ENCODE measurements around the gene CASD1. TPM values are rescaled to one million over a fixed set of nuclear protein-coding genes. Genes with fewer than 3 reads are reported as not detected.

Gene CASD1
- total RNA-seq, 4 donors from 2014 or later, result 5.4 to 9.9 (median 8.0) TPM

DNA sequence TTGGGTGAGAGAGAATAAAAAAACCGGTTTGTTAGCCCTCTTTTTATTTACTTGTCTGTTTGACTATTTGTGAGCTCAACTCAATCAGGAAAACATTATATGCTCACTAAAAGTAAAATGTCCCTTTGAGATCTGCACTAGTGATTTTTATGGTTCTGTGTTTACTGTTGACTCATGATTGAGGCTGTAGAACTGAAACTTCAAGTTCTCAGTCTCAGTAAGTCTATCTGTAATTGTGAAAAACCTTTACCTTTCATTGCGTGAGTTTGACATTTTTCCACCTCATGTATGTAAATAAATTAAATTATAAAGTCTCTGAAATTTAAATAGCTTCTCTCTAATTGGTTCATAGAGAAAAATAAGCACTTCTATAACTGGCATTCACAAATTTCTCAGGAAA lies 17.0 kb upstream of the CASD1 start:
- no peak for TF ChIP-seq POLR2A (IDR thresholded peaks at IDR 0.05)
- TF ChIP-seq, protein P1, sequence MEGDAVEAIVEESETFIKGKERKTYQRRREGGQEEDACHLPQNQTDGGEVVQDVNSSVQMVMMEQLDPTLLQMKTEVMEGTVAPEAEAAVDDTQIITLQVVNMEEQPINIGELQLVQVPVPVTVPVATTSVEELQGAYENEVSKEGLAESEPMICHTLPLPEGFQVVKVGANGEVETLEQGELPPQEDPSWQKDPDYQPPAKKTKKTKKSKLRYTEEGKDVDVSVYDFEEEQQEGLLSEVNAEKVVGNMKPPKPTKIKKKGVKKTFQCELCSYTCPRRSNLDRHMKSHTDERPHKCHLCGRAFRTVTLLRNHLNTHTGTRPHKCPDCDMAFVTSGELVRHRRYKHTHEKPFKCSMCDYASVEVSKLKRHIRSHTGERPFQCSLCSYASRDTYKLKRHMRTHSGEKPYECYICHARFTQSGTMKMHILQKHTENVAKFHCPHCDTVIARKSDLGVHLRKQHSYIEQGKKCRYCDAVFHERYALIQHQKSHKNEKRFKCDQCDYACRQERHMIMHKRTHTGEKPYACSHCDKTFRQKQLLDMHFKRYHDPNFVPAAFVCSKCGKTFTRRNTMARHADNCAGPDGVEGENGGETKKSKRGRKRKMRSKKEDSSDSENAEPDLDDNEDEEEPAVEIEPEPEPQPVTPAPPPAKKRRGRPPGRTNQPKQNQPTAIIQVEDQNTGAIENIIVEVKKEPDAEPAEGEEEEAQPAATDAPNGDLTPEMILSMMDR (IDR thresholded peaks at IDR 0.05), result no peak
- DNase-seq (ENCODE audit: low spot score in 2 of 2), result no peak
- intact Hi-C loops (cut with DNase I; ENCODE audit: low total_unique reads), result no loop called here
- 82 to 94% methylated on average over 2 of the region's 2 CpGs for WGBS, 2 donors
- no peak overlapping the region for H3K4me3 ChIP-seq (ENCODE audit: low read depth, poor library complexity, severe bottlenecking)

DNA sequence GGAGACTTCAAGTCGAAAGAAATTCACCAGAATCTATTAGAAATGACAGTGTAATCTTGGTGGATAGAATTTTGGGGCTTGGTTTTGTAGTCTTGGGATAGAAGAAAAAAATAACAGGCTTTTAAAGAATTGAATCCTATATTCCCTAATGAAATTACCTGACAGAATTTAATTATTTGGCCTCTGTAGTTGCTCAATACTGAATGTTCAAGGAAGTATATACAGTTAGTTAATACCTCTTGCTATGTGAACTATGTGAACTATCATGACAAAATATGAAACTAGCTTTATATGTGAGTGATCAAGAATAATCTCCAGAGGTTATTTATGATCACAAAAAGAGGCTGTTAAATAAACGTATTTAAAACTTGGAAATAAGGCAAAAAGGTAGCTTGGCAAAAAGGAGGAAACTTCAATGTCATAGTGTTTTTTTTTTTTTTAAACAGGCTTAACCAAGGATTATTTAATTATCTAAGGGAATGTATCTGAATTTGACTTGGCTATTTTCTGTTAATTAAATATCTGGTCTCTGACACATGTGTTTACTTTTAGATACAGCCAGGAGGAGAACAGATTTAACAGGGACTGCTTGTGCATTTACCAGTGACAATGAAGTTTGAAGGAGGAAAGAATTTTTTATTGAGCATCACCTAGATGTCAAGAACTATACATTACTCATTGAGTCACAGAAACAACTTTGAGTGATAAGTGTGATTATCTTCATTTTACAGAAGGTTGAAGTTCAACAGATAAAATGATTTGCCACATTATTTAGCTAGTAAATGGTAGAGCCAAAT lies 11.5 kb upstream of the CASD1 start:
- 82 to 84% methylated on average over 2 of the region's 2 CpGs for WGBS, 2 donors
- TF ChIP-seq, protein P1 (IDR thresholded peaks at IDR 0.05), result no peak
- no peak for TF ChIP-seq POLR2A (IDR thresholded peaks at IDR 0.05)
- no peak for DNase-seq (ENCODE audit: low spot score in 2 of 2)
- H3K4me3 ChIP-seq (ENCODE audit: low read depth, poor library complexity, severe bottlenecking), result no peak overlapping the region
- intact Hi-C loops (cut with DNase I; ENCODE audit: low total_unique reads), result no loop called here

DNA sequence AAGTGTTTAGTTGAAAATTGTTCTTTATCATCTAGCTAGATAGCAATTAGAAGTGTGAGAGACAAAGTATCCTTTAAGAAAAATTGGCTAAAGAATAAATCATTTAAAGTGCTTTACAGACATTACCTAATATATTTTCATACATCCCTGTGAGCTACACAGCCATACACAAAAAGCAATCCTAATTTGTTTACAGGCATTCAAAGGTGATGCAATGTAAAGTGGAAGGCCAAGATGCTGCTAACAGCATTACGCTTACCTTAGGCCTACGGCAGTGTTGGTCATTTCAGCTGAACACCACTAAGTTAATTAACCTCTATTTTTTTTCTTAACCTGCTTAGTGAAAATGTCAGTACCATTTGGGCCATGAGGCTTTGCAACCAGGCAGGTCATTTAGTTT lies 10.7 kb upstream of the CASD1 start:
- TF ChIP-seq, protein P1 (IDR thresholded peaks at IDR 0.05), result no peak
- TF ChIP-seq POLR2A (IDR thresholded peaks at IDR 0.05), result no peak
- no peak for DNase-seq (ENCODE audit: low spot score in 2 of 2)
- intact Hi-C loops (cut with DNase I; ENCODE audit: low total_unique reads), result no loop called here
- 97% methylated on average over 2 of the region's 2 CpGs for WGBS, 2 donors
- H3K4me3 ChIP-seq (ENCODE audit: low read depth, poor library complexity, severe bottlenecking), result no peak overlapping the region

DNA sequence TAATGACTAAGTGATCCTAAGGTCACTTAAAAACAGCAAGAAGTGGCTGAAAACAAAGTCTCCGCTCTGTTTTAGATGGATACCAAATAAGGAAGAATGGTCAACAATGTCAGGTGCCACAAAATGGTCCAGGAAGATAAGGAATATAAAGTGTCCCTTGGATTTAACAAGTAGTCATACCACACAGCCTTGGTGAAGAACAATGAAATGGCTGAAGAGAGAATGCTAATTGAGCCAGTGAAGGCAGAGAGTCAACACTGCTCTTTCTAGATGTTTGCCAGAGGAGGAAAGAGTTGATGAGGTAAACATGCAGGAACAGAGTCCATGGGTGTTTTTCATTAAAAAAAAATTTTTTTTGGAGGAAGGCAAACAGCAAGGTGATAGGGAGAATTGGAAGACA lies 2.1 kb upstream of the CASD1 start:
- intact Hi-C loops (cut with DNase I; ENCODE audit: low total_unique reads), result no loop called here
- no peak overlapping the region for H3K4me3 ChIP-seq (ENCODE audit: low read depth, poor library complexity, severe bottlenecking)
- DNase-seq (ENCODE audit: low spot score in 2 of 2), result no peak
- TF ChIP-seq POLR2A (IDR thresholded peaks at IDR 0.05), result no peak
- TF ChIP-seq, protein P1 (IDR thresholded peaks at IDR 0.05), result no peak
- WGBS, 2 donors, result 93 to 100% methylated on average over 1 of the region's 1 CpG

DNA sequence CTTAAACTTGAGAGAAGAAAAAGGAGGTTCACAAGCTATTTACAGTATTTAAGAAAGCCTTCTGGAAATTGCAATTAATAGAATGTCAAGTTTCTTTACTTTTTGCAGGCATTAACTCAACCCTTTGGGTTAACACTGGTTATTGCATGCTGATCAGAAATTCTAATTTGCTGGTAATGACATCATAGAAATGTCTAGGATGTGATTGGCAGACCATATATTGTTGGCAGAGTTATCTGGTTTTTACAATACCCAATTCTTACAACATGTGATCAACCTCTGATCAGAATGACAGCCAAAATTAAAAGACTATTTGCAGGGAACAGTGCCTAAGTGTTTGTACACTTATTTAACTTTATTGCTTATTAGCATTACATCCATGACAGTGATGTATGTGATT lies 1.6 kb upstream of the CASD1 start:
- TF ChIP-seq, protein P1 (IDR thresholded peaks at IDR 0.05), result no peak
- TF ChIP-seq POLR2A (IDR thresholded peaks at IDR 0.05), result no peak
- DNase-seq (ENCODE audit: low spot score in 2 of 2), result no peak
- intact Hi-C loops (cut with DNase I; ENCODE audit: low total_unique reads), result no loop called here
- H3K4me3 ChIP-seq (ENCODE audit: low read depth, poor library complexity, severe bottlenecking), result no peak overlapping the region

Measured in lower leg skin (tissue), 4 donors.